ENCODE measurements around the gene JUNB. TPM values are rescaled to one million over a fixed set of nuclear protein-coding genes. Genes with fewer than 3 reads are reported as not detected.

The JUNB gene
- total RNA-seq, 4 donors from 2014 or later: 852 to 2,498 (median 1,079) TPM

GRCh38 chr19:12789098-12789903 is 2.0 kb upstream of the JUNB start:
- no peak for DNase-seq (ENCODE audit: low spot score)
- ATAC-seq (ENCODE audit: low FRiP score): no peak
- TF ChIP-seq, protein P1, sequence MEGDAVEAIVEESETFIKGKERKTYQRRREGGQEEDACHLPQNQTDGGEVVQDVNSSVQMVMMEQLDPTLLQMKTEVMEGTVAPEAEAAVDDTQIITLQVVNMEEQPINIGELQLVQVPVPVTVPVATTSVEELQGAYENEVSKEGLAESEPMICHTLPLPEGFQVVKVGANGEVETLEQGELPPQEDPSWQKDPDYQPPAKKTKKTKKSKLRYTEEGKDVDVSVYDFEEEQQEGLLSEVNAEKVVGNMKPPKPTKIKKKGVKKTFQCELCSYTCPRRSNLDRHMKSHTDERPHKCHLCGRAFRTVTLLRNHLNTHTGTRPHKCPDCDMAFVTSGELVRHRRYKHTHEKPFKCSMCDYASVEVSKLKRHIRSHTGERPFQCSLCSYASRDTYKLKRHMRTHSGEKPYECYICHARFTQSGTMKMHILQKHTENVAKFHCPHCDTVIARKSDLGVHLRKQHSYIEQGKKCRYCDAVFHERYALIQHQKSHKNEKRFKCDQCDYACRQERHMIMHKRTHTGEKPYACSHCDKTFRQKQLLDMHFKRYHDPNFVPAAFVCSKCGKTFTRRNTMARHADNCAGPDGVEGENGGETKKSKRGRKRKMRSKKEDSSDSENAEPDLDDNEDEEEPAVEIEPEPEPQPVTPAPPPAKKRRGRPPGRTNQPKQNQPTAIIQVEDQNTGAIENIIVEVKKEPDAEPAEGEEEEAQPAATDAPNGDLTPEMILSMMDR (IDR thresholded peaks at IDR 0.05): no peak

DNA sequence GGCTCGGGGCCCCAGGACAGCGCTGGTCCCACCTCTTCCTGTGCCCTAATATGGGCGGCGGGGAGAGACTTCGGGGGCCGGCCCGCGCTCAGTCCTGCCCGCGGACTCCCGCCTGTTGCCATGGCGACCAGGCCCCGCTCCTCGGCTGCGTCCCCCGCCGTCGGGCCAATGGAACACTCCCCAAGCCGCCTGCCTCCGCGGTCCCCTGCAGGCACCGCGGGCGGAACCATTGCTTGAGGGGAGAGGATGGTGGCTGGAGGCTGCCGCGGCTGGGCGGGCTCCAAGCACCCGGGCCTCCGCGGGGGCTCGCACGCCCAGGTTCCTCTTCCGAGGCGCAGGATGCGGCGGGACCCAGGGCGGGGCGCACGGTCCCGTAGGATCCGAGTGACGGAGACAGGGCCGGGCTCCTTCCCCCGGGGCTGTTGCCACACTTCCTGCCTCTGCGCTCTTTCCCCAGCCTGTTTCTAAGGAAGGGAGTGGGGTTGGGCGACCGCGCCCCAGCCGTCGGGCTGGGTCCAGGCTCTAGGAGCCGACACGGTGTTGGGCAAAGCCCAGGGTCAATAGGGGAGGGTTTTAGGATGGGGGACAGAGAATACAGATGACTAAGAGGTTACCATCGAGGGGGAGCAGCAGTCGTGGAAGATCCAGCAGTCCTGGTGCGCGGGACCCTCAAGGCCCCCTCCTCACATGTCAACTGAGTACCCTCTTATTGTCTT is 1.2 kb upstream of the JUNB start:
- DNase-seq (ENCODE audit: low spot score) (peak; percentile 84), ATAC-seq (ENCODE audit: low FRiP score) (peak; percentile 50)
- TF ChIP-seq, protein P1 (IDR thresholded peaks at IDR 0.05): no peak

- ATAC-seq (ENCODE audit: low FRiP score) (no peak), DNase-seq (ENCODE audit: low spot score) (no peak)
- TF ChIP-seq, protein P1 (IDR thresholded peaks at IDR 0.05): no peak
Measured at GRCh38 chr19:12790628-12791344, 500 bp upstream of the JUNB start.

DNA sequence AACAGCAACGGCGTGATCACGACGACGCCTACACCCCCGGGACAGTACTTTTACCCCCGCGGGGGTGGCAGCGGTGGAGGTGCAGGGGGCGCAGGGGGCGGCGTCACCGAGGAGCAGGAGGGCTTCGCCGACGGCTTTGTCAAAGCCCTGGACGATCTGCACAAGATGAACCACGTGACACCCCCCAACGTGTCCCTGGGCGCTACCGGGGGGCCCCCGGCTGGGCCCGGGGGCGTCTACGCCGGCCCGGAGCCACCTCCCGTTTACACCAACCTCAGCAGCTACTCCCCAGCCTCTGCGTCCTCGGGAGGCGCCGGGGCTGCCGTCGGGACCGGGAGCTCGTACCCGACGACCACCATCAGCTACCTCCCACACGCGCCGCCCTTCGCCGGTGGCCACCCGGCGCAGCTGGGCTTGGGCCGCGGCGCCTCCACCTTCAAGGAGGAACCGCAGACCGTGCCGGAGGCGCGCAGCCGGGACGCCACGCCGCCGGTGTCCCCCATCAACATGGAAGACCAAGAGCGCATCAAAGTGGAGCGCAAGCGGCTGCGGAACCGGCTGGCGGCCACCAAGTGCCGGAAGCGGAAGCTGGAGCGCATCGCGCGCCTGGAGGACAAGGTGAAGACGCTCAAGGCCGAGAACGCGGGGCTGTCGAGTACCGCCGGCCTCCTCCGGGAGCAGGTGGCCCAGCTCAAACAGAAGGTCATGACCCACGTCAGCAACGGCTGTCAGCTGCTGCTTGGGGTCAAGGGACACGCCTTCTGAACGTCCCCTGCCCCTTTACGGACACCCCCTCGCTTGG is 966 bp downstream of the JUNB start:
- DNase-seq (ENCODE audit: low spot score) (no peak), ATAC-seq (ENCODE audit: low FRiP score) (no peak)
- TF ChIP-seq, protein P1 (IDR thresholded peaks at IDR 0.05): no peak

DNA sequence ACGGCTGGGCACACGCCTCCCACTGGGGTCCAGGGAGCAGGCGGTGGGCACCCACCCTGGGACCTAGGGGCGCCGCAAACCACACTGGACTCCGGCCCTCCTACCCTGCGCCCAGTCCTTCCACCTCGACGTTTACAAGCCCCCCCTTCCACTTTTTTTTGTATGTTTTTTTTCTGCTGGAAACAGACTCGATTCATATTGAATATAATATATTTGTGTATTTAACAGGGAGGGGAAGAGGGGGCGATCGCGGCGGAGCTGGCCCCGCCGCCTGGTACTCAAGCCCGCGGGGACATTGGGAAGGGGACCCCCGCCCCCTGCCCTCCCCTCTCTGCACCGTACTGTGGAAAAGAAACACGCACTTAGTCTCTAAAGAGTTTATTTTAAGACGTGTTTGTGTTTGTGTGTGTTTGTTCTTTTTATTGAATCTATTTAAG is 1.6 kb downstream of the JUNB start:
- DNase-seq (ENCODE audit: low spot score): no peak
- ATAC-seq (ENCODE audit: low FRiP score): no peak
- TF ChIP-seq, protein P1 (IDR thresholded peaks at IDR 0.05): no peak

All from omental fat pad (tissue), 4 donors.